ENCODE measurements around the gene MAP3K1. TPM values are rescaled to one million over a fixed set of nuclear protein-coding genes. Genes with fewer than 3 reads are reported as not detected.
A peak's percentile ranks its signal among the peaks of the same experiment; 100 is the strongest.
"Not testable (repeated sequence)": the region's sequence is repeated elsewhere in the genome, so short reads cannot be mapped to it uniquely, and the experiment has no call there.

The MAP3K1 gene
- 10 to 100 TPM in 1 of 4 donors, 1 to 10 TPM in 3; 4.9 to 20.1 (median 5.8) TPM for polyA plus RNA-seq
- long read RNA-seq, donor 1, partial matches to known transcripts = 6 of 6 reads
- long read RNA-seq, donor 1, other reads (novel, unspliced or antisense) = 0 of 6 reads
- long read RNA-seq, donor 2, full-length matches to known transcripts = 2 of 2 reads
- long read RNA-seq, donor 2, partial matches to known transcripts = 0 of 2 reads
- long read RNA-seq, donor 2, other reads (novel, unspliced or antisense) = 0 of 2 reads
- long read RNA-seq, donor 3 = 0 reads
- long read RNA-seq, donor 4 = 0 reads
- long read RNA-seq, donor 5 = 0 reads
- long read RNA-seq, donor 6, full-length matches to known transcripts = 1 of 1 reads
- long read RNA-seq, donor 6, partial matches to known transcripts = 0 of 1 reads
- long read RNA-seq, donor 6, other reads (novel, unspliced or antisense) = 0 of 1 reads
- long read RNA-seq, donor 7 = 0 reads
- long read RNA-seq, donor 8 = 0 reads
- long read RNA-seq, donor 9, partial matches to known transcripts = 5 of 5 reads
- long read RNA-seq, donor 9, other reads (novel, unspliced or antisense) = 0 of 5 reads
- long read RNA-seq, donor 10, full-length matches to known transcripts = 1 of 1 reads
- long read RNA-seq, donor 10, partial matches to known transcripts = 0 of 1 reads
- long read RNA-seq, donor 10, other reads (novel, unspliced or antisense) = 0 of 1 reads

- H3K27ac ChIP-seq (ENCODE audit: low read depth in 1 of 3, low read length in 2 of 3) = peak within 1 kb of the TSS; percentile 96 to 99 (median 98)
- H3K27me3 ChIP-seq (ENCODE audit: control insufficient read depth in 3 of 3, insufficient read depth in 3 of 3, low read length in 3 of 3) = no peaks in the 10 kb centered on the region
- no peaks in the 10 kb centered on the region for H3K9me3 ChIP-seq (ENCODE audit: control insufficient read depth in 2 of 2, insufficient read depth in 1 of 2, low read depth in 1 of 2, low read length in 1 of 2)
- peaks cover 2 to 11% (median 5%) of the 10 kb centered on the region in 3 donors for H3K4me1 ChIP-seq (ENCODE audit: control insufficient read depth in 3 of 3, insufficient read depth in 2 of 3, low read depth in 1 of 3, low read length in 2 of 3)
- FAIRE-seq (no peak), DNase-seq (peak; percentile 91 to 95)
- no peaks in the 10 kb centered on the region for H3K36me3 ChIP-seq (ENCODE audit: control insufficient read depth in 3 of 3, insufficient read depth in 2 of 3, low read depth in 1 of 3, low read length in 3 of 3)
- H3K4me3 ChIP-seq (ENCODE audit: low read depth in 1 of 3, low read length in 3 of 3) = peak within 1 kb of the TSS; percentile 86 to 98 (median 91)
- WGBS, 3 donors = 0 to 1% (median 0%) methylated on average over 55 to 87 of the region's 87 CpGs
Observed at GRCh38 chr5:56814963-56815657, at the start of gene MAP3K1. Gene MAP3K1, plus strand, starts transcription at chr5:56815549. Its CDS starts 25 bp downstream, at chr5:56815574.

- DNase-seq = peak in 1 of 2 donors; percentile 20
- no peaks in the 10 kb centered on the region for H3K27me3 ChIP-seq (ENCODE audit: control insufficient read depth in 3 of 3, insufficient read depth in 3 of 3, low read length in 3 of 3)
- H3K27ac ChIP-seq (ENCODE audit: low read depth in 1 of 3, low read length in 2 of 3) = no peak overlapping the region
- H3K36me3 ChIP-seq (ENCODE audit: control insufficient read depth in 3 of 3, insufficient read depth in 2 of 3, low read depth in 1 of 3, low read length in 3 of 3) = no peaks in the 10 kb centered on the region
- no peaks in the 10 kb centered on the region for H3K9me3 ChIP-seq (ENCODE audit: control insufficient read depth in 2 of 2, insufficient read depth in 1 of 2, low read depth in 1 of 2, low read length in 1 of 2)
- no peak overlapping the region for H3K4me3 ChIP-seq (ENCODE audit: low read depth in 1 of 3, low read length in 3 of 3)
- WGBS, 3 donors = 73 to 86% (median 82%) methylated on average over 3 of the region's 3 CpGs
- H3K4me1 ChIP-seq (ENCODE audit: control insufficient read depth in 3 of 3, insufficient read depth in 2 of 3, low read depth in 1 of 3, low read length in 2 of 3) = peaks cover 0 to 3% (median 0%) of the 10 kb centered on the region in 3 donors
- FAIRE-seq = no peak
Observed at GRCh38 chr5:56766926-56767325, 48.4 kb upstream of the MAP3K1 start.

- Histone ChIP-seq H3K4me3 (ENCODE audit: low read depth in 1 of 3, low read length in 3 of 3) (no peak overlapping the region), H3K27me3 (ENCODE audit: control insufficient read depth in 3 of 3, insufficient read depth in 3 of 3, low read length in 3 of 3) (no peaks in the 10 kb centered on the region), H3K27ac (ENCODE audit: low read depth in 1 of 3, low read length in 2 of 3) (no peak overlapping the region), H3K4me1 (ENCODE audit: control insufficient read depth in 3 of 3, insufficient read depth in 2 of 3, low read depth in 1 of 3, low read length in 2 of 3) (no peaks in the 10 kb centered on the region), H3K36me3 (ENCODE audit: control insufficient read depth in 3 of 3, insufficient read depth in 2 of 3, low read depth in 1 of 3, low read length in 3 of 3) (no peaks in the 10 kb centered on the region), H3K9me3 (ENCODE audit: control insufficient read depth in 2 of 2, insufficient read depth in 1 of 2, low read depth in 1 of 2, low read length in 1 of 2) (no peaks in the 10 kb centered on the region)
- no peak for DNase-seq
- 85 to 92% (median 87%) methylated on average over 5 of the region's 5 CpGs for WGBS, 3 donors
- no peak for FAIRE-seq
Observed at GRCh38 chr5:56769875-56770604, 45.3 kb upstream of the MAP3K1 start.

- Histone ChIP-seq H3K36me3 (ENCODE audit: control insufficient read depth in 3 of 3, insufficient read depth in 2 of 3, low read depth in 1 of 3, low read length in 3 of 3) (no peaks in the 10 kb centered on the region), H3K9me3 (ENCODE audit: control insufficient read depth in 2 of 2, insufficient read depth in 1 of 2, low read depth in 1 of 2, low read length in 1 of 2) (no peaks in the 10 kb centered on the region), H3K27me3 (ENCODE audit: control insufficient read depth in 3 of 3, insufficient read depth in 3 of 3, low read length in 3 of 3) (no peaks in the 10 kb centered on the region), H3K27ac (ENCODE audit: low read depth in 1 of 3, low read length in 2 of 3) (no peak overlapping the region), H3K4me3 (ENCODE audit: low read depth in 1 of 3, low read length in 3 of 3) (no peak overlapping the region), H3K4me1 (ENCODE audit: control insufficient read depth in 3 of 3, insufficient read depth in 2 of 3, low read depth in 1 of 3, low read length in 2 of 3) (no peaks in the 10 kb centered on the region)
- no peak for DNase-seq
- 87 to 95% (median 94%) methylated on average over 6 of the region's 6 CpGs for WGBS, 3 donors
- FAIRE-seq = no peak
Observed at GRCh38 chr5:56772767-56773166, 42.6 kb upstream of the MAP3K1 start.

GRCh38 chr5:56774957-56775356, 40.4 kb upstream of the MAP3K1 start:
- Histone ChIP-seq H3K27ac (ENCODE audit: low read depth in 1 of 3, low read length in 2 of 3) (no peak overlapping the region), H3K9me3 (ENCODE audit: control insufficient read depth in 2 of 2, insufficient read depth in 1 of 2, low read depth in 1 of 2, low read length in 1 of 2) (no peaks in the 10 kb centered on the region), H3K27me3 (ENCODE audit: control insufficient read depth in 3 of 3, insufficient read depth in 3 of 3, low read length in 3 of 3) (no peaks in the 10 kb centered on the region), H3K36me3 (ENCODE audit: control insufficient read depth in 3 of 3, insufficient read depth in 2 of 3, low read depth in 1 of 3, low read length in 3 of 3) (no peaks in the 10 kb centered on the region), H3K4me1 (ENCODE audit: control insufficient read depth in 3 of 3, insufficient read depth in 2 of 3, low read depth in 1 of 3, low read length in 2 of 3) (no peaks in the 10 kb centered on the region), H3K4me3 (ENCODE audit: low read depth in 1 of 3, low read length in 3 of 3) (no peak overlapping the region)
- FAIRE-seq (no peak), DNase-seq (no peak)
- 57 to 68% (median 65%) methylated on average over 3 of the region's 3 CpGs for WGBS, 3 donors

GRCh38 chr5:56776212-56776846, 39.0 kb upstream of the MAP3K1 start:
- 58 to 75% (median 59%) methylated on average over 2 of the region's 2 CpGs for WGBS, 3 donors
- not testable (repeated sequence) for H3K36me3 ChIP-seq (ENCODE audit: control insufficient read depth in 3 of 3, insufficient read depth in 2 of 3, low read depth in 1 of 3, low read length in 3 of 3); H3K4me1 ChIP-seq (ENCODE audit: control insufficient read depth in 3 of 3, insufficient read depth in 2 of 3, low read depth in 1 of 3, low read length in 2 of 3); FAIRE-seq; H3K27ac ChIP-seq (ENCODE audit: low read depth in 1 of 3, low read length in 2 of 3); H3K4me3 ChIP-seq (ENCODE audit: low read depth in 1 of 3, low read length in 3 of 3); DNase-seq; H3K27me3 ChIP-seq (ENCODE audit: control insufficient read depth in 3 of 3, insufficient read depth in 3 of 3, low read length in 3 of 3); H3K9me3 ChIP-seq (ENCODE audit: control insufficient read depth in 2 of 2, insufficient read depth in 1 of 2, low read depth in 1 of 2, low read length in 1 of 2)

- DNase-seq (no peak), FAIRE-seq (no peak)
- Histone ChIP-seq H3K9me3 (ENCODE audit: control insufficient read depth in 2 of 2, insufficient read depth in 1 of 2, low read depth in 1 of 2, low read length in 1 of 2) (no peaks in the 10 kb centered on the region), H3K27ac (ENCODE audit: low read depth in 1 of 3, low read length in 2 of 3) (no peak overlapping the region), H3K36me3 (ENCODE audit: control insufficient read depth in 3 of 3, insufficient read depth in 2 of 3, low read depth in 1 of 3, low read length in 3 of 3) (no peaks in the 10 kb centered on the region), H3K4me1 (ENCODE audit: control insufficient read depth in 3 of 3, insufficient read depth in 2 of 3, low read depth in 1 of 3, low read length in 2 of 3) (no peaks in the 10 kb centered on the region), H3K27me3 (ENCODE audit: control insufficient read depth in 3 of 3, insufficient read depth in 3 of 3, low read length in 3 of 3) (no peaks in the 10 kb centered on the region), H3K4me3 (ENCODE audit: low read depth in 1 of 3, low read length in 3 of 3) (no peak overlapping the region)
- WGBS, 3 donors = 80 to 90% (median 85%) methylated on average over 2 of the region's 2 CpGs
Observed at GRCh38 chr5:56783261-56783660, 32.1 kb upstream of the MAP3K1 start.

Measured in small intestine (tissue), 16 donors.